HG03196 (cell line): ENCODE measurements around the gene SLC10A7.

Experiments
- ATAC-seq: cut with Tn5 transposase; IDR thresholded peaks from one replicate; pipeline ENCODE4 v1.9.1; 2021; ENCODE audit not compliant: unreplicated experiment

Gene SLC10A7

DNA sequence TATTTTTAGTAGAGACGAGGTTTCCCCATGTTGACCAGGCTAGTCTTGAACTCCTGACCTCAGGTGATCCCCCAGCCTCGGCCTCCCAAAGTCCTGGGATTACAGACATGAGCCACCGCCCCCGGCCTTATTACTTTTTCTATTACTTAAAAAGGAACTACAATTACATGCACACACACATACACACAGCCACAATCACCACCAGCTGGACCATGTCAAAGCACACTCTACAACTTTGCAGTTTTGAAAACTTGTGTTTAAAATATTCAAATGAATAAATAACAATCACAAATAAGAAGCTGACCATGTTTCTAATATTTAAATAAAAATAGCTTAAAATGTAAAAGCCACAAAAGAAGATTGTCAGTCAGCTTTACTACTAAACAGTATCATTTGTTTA, 23.4 kb downstream of the SLC10A7 start:
- no peak for ATAC-seq

DNA sequence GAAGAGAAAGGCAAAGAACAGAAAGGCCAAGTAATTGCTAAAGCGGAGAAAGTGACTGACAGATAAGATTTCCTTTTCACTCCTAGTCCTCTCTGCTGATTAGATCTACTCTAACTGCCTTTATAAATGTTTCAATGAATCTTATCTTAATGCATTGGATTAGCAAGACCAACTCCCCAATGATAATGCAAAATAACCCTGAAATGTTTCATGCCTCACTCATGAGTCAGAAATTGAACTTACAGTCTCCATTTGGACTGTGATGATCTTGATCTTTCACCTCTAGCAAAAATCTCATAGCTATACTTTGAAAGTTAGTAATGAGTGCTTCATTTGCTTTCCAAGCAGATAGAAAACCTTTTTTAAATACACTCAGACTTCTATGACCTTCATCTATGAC, 26.5 kb downstream of the SLC10A7 start:
- ATAC-seq: no peak

DNA sequence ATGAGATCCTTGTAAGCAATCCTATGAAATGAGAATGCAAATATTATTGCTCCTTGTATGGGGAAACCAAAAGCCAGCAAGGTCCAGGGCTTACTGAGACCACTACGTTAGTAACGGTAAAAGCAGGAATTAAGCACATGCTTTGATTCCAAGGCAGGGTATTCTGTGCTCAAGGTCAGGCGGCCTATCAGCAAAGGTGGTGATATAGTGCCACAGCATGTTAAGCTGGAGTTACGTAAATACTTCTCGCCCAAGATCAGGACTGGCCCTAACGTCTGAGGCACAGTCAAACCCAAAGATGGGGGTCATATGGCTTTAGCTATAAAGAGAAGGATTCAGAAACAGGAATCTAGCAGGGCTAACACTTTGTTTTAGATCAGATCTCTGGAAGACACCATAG, 27.6 kb downstream of the SLC10A7 start:
- ATAC-seq: no peak

DNA sequence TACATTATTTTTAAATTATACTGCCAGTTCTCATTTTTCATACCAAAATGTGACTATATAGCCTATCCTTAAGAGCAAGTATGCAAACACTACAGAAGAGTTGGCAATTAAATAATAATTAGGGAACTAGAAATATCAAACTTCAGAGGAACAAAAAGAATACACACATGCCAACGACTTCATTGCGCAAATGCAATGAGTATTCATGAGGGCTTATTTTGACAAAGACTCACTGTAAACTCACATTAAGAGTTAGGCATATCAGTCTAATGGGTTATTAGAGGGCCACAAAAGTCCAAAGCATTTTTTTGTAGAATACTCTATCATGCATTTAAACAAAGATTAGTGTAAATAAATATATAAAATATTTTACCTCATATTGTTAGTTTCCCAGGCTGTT, 31.6 kb downstream of the SLC10A7 start:
- ATAC-seq: no peak

- ATAC-seq: no peak
Measured at GRCh38 chr4:146488495-146489174, 33.1 kb downstream of the SLC10A7 start.

GRCh38 chr4:146486565-146486964, 35.2 kb downstream of the SLC10A7 start:
- ATAC-seq: peak; percentile 86

- ATAC-seq: peak; percentile 39
Measured at GRCh38 chr4:146485968-146486367, 35.8 kb downstream of the SLC10A7 start.

DNA sequence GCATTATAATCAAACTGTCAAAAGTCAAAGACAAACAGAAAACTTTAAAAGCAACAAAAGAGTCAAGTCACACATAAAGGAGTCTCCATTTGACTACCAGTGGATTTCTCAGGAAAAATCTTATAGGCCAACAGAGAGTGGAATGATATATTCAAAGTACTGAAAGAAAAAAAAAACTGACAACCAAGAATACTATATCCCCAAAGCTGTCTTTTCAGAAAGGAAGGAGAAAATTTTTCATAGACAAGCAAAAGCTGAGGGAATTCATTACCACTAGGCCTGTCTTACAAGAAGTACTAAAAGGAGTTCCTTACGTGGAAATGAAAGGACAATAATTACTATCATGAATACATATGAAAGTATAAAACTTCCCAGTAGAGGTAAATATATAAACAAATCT, 39.0 kb downstream of the SLC10A7 start:
- ATAC-seq: no peak

DNA sequence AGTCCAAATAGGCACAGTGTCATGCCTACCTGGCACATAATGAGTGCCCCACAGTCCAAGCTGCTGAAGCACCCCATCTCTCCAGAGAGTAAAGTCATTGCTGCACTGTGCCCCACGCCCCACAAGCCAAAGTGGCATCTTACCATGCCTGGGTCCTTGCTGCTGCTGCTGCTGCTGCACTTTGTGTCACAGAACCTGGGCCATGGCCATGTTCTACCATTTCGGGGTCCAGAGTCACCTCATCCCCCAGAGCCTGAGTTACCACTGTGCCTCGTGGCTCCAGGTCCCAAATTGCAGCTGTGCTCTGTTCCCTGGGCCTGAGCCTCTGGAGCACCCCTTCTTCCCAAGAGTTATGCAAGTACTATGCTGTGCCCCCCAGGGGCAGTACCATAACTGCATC, 40.5 kb downstream of the SLC10A7 start:
- no peak for ATAC-seq

- no peak for ATAC-seq
Measured at GRCh38 chr4:146478009-146478408, 43.7 kb downstream of the SLC10A7 start.

DNA sequence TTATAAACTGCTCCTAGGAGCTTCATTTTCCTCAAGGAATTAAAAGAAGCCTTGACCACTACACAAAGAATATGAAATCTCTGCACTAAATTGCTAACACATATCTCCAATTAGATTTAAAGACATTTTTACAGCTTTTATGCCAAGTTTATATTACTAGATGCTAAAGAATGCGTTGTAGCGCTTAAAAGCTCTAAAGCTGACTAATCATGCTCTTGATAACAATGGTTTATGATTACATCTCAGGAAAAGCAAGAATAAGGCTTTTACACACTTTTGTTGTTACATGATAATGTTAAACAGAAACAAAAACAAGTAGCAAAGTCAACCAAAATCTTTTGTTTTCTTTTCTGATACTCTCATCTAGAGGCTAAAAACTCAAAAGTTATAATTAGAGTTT, 44.7 kb downstream of the SLC10A7 start:
- ATAC-seq: no peak

DNA sequence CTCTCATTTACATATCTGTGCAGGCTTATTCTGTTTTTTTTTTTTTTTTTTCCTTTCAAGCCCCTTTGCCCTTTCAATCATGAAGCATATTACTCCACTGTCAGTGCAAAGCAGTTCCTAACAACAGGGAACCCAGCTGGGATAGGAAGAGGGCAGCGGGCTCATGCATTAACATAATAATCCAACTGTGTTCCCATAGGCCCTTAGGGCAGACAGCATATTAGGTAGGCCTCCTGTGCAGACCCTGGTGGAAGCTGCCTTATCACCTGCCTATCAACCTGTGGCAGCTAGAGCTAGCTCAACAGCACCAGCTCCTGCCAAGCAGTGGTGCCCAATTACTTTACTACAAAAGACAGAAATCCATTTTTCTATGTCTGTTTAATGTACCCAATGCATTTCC, 49.3 kb downstream of the SLC10A7 start:
- no peak for ATAC-seq

DNA sequence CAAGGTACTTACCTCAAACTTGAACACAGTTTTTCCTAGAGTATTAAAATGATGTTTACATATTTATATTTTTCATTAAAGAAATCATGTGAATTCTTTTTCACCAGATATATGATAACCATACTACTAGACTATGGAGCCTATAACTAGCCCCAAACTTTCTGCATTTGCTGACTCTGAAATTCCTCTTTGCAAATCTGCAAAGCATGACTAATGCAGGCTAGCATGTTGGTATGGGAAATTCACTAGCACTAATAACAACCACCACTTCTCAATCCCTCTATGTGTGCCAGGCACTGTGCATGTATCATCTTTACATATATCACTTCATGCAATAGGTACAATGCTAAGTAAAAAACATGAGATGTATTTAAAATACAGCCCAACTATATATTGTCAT, 51.1 kb downstream of the SLC10A7 start:
- ATAC-seq: no peak

DNA sequence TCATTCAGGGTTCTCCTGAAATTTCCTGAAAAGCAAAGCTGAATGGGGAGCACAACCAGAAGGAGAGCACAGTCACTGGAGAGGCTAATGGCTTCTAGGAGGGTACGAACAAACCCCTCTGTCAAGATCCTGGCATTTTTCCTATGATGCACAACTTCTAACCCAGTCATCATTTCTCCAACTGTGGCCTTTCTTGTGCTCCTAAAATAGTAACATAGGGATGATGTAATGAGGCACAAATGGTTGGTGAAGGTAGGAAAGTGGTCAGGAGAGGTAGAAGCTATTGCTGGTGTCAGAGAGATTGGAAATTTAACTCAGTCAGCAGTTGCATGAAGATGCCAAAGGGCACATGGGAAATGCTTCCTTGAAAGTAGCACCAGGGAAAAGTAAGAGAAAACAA, 52.7 kb downstream of the SLC10A7 start:
- ATAC-seq: no peak

DNA sequence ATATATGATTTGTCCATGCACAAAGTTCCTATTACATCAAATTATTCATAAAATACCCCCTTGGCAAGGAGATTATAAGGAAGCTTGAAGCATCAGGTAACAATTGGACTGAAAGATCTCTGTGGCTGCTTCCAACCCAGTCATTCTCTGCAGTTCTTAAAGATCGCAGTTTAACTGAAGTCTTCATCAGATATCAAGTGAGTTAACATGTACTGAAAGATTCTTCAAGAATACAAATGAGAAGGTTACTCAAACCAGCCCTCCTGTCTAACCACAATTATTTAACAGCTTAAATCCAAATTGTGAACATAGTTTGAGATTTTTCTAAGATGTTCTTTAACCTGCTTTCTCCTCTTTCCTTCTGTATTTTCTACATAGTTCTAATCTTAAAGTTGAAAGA, 56.1 kb downstream of the SLC10A7 start:
- no peak for ATAC-seq

- ATAC-seq: no peak
Measured at GRCh38 chr4:146462251-146462650, 59.5 kb downstream of the SLC10A7 start.

- ATAC-seq: no peak
Measured at GRCh38 chr4:146458594-146458993, 63.1 kb downstream of the SLC10A7 start.

GRCh38 chr4:146456681-146457080, 65.1 kb downstream of the SLC10A7 start:
- ATAC-seq: no peak

GRCh38 chr4:146453181-146453807, 68.4 kb downstream of the SLC10A7 start:
- no peak for ATAC-seq

DNA sequence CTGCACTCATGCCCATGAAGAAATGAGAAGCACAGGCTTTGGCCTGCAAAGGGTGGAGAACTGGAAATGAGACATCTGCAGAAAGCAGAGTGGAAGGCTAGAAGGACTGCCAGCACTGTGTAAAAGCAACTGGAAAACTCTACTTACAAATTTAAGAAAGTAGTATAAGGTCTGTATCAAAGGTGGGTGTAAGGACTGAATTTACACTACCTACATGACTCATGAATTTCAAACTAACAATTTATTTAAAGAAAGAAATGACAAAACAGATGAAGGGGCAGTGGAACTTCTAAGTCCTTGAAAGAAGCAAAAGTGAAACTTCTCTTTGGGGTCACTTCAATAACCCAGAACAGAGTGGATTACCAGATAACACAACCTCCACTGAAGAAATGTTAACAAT, 71.2 kb downstream of the SLC10A7 start:
- peak; percentile 78 for ATAC-seq

GRCh38 chr4:146446555-146446954, 75.2 kb downstream of the SLC10A7 start:
- no peak for ATAC-seq

DNA sequence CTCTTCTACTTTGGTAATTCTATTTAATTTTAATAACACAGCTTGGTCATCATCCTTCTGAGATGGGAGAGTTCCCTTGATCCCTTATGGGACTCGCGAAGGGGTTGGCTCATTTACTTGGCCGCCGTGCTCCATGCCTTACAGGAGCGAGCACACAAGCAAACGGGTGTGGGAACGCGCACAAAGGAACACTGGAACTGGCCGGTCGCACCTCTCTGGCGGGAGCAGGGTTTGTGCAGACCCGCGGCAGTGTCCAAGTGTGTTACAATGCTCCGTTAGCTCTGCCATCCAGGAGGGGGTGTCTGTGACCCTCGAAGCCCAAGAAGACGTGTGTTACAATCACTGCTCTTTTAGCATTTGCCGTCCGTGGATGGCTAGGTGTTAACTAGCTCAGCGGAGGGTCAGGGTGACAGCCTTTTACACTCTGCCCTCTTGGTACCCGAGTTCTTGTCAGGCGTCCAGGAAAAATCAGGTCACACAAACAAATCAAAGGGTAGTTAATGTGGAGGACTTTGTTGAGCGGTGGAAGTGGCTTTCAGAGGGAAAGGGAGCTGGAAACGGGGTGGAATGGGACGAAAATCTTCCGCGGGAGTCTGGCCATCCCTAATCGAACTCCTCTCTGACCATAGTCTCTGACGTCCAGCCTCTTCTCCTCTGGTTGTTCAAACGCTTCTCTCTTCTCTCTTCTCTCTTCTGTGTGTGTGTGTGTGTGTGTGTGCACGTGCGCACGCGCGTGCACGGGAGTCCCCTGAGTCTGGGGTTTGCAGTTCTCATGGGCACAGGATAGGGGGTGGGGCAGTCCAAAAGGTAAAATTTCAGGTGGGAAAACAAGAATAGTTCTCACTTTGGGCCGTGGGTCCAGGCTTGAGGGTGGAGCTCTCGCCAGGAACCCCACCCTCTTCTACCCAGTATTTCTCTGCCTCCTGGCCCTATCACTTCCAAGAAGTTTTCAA, 76.3 kb downstream of the SLC10A7 start:
- no peak for ATAC-seq
